SU-DHL-6 (cell line): ENCODE measurements around the gene DERL3.

Source experiments
- H2AFZ ChIP-seq: fragments of 200-600 bp; sonication (generic); 2 replicates; pipeline ENCODE4 v1.6.1; 2014; ENCODE audit warnings: low read depth, mild to moderate bottlenecking, moderate library complexity, mixed read lengths, antibody characterized with exemption, low read length; ENCODE audit not compliant: severe bottlenecking
- H3F3A ChIP-seq: fragments of 200-600 bp; shearing (Covaris generic); 2 replicates; pipeline ENCODE4 v1.6.0; 2016; ENCODE audit warnings: antibody characterized with exemption, mild to moderate bottlenecking; ENCODE audit not compliant: insufficient read depth
- H3K27ac ChIP-seq: fragments of 200-600 bp; sonication (generic); 2 replicates; pipeline ENCODE4 v1.5.1; 2016; ENCODE audit warnings: low read depth, mild to moderate bottlenecking, low read length, moderate library complexity, mixed read lengths
- H3K27me3 ChIP-seq: fragments of 200-600 bp; sonication (generic), shearing (Covaris generic); 2 replicates; pipeline ENCODE4 v1.6.0; 2014; ENCODE audit warnings: mild to moderate bottlenecking, low read length
- H3K36me3 ChIP-seq: fragments of 200-600 bp; sonication (generic); 2 replicates; pipeline ENCODE4 v1.6.1; 2014; ENCODE audit warnings: mild to moderate bottlenecking, low read length, mixed read lengths
- H3K4me2 ChIP-seq: fragments of 300-600, 200-600 bp; shearing (Covaris generic), sonication (generic); 2 replicates; pipeline ENCODE4 v1.6.0; 2014; ENCODE audit warnings: low read length, low read depth, mild to moderate bottlenecking; ENCODE audit not compliant: poor library complexity, severe bottlenecking
- H3K4me3 ChIP-seq: fragments of 200-600 bp; sonication (generic); 2 replicates; pipeline ENCODE4 v1.5.1; 2014; ENCODE audit warnings: antibody characterized with exemption, low read length, mild to moderate bottlenecking, mixed read lengths; ENCODE audit not compliant: insufficient read depth, poor library complexity, severe bottlenecking
- H3K79me2 ChIP-seq: fragments of 200-600 bp; sonication (generic); 2 replicates; pipeline ENCODE4 v1.6.1; 2014; ENCODE audit warnings: mild to moderate bottlenecking, low read length, moderate library complexity; ENCODE audit not compliant: insufficient read depth
- H3K9ac ChIP-seq: fragments of 200-600 bp; sonication (generic); 2 replicates; pipeline ENCODE4 v1.7.0; 2014; ENCODE audit warnings: mild to moderate bottlenecking, low read length
- H3K9me2 ChIP-seq: fragments of 200-600 bp; sonication (generic); replicated peaks from 2 replicates; pipeline ENCODE4 v1.6.1; 2014; ENCODE audit warnings: low read length; ENCODE audit not compliant: insufficient read depth
- H3K9me3 ChIP-seq: fragments of 200-600 bp; sonication (generic); 2 replicates; pipeline ENCODE4 v1.6.1; 2014; ENCODE audit warnings: low read length, mixed read lengths; ENCODE audit not compliant: insufficient read depth
- H4K20me1 ChIP-seq: fragments of 200-600 bp; sonication (generic); 2 replicates; pipeline ENCODE4 v1.6.1; 2014; ENCODE audit warnings: low read depth, mild to moderate bottlenecking, antibody characterized with exemption, low read length, moderate library complexity, mixed read lengths
- EZH2phosphoT487 ChIP-seq: fragments of 200-600 bp; sonication (generic), shearing (Covaris generic); conservative IDR thresholded peaks from 2 replicates; pipeline ENCODE4 v1.6.1; 2018; ENCODE audit warnings: mild to moderate bottlenecking, antibody characterized with exemption, low read length, moderate library complexity, mixed read lengths
- TF ChIP-seq, protein P1 (sequence below): fragments of 200-600 bp; sonication (generic); IDR thresholded peaks from one replicate; pipeline ENCODE4 v1.5.1; 2017; ENCODE audit warnings: antibody characterized with exemption, mild to moderate bottlenecking, low read length, moderate library complexity; ENCODE audit not compliant: insufficient read depth, poor library complexity, severe bottlenecking

Gene DERL3

GRCh38 chr22:23823331-23823791 lies 15.4 kb downstream of the DERL3 start:
- TF ChIP-seq, protein P1, sequence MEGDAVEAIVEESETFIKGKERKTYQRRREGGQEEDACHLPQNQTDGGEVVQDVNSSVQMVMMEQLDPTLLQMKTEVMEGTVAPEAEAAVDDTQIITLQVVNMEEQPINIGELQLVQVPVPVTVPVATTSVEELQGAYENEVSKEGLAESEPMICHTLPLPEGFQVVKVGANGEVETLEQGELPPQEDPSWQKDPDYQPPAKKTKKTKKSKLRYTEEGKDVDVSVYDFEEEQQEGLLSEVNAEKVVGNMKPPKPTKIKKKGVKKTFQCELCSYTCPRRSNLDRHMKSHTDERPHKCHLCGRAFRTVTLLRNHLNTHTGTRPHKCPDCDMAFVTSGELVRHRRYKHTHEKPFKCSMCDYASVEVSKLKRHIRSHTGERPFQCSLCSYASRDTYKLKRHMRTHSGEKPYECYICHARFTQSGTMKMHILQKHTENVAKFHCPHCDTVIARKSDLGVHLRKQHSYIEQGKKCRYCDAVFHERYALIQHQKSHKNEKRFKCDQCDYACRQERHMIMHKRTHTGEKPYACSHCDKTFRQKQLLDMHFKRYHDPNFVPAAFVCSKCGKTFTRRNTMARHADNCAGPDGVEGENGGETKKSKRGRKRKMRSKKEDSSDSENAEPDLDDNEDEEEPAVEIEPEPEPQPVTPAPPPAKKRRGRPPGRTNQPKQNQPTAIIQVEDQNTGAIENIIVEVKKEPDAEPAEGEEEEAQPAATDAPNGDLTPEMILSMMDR: no peak
- peaks cover 2% of the 10 kb centered on the region for H3K36me3 ChIP-seq

DNA sequence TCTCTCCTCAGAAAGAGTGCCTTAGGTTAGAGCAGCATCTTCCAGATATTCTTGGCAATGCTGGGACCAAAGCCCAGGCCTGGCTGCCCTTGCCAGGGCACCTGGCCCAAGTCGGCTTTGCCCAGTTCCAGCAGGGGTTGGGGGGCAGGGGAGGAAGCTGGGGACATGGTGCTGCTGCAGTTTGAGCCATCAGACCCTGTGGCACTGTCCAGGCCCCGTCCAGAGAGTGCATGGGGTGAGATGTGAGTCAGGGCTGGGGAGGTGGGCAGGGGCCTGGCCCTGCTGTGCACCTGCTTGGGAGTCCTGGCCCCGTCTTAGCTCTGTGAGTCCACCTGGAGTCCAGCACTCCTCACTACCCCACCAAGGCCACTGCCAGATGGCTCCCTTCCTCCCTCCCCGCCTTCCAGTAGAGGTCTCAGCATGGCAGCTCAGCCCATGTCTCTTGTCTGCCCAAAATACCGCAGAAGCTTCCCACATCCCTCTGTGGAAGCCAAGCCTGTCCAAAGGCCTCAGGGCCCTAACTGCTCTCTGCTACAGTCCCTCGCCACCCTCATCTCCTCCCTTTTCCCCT lies 16.6 kb downstream of the DERL3 start:
- H3K36me3 ChIP-seq: peaks cover 3% of the 10 kb centered on the region
- H3K27me3 ChIP-seq: no peaks in the 10 kb centered on the region
- no peaks in the 10 kb centered on the region for H3K9me3 ChIP-seq
- TF ChIP-seq, protein P1: no peak
- no peak for TF ChIP-seq EZH2phosphoT487
- 0 out of 2 replicates have a peak, but pooled peaks cover 3% of the 10 kb centered on the region for H3F3A ChIP-seq
- no peak overlapping the region for H3K4me3 ChIP-seq
- H3K9ac ChIP-seq: no peak overlapping the region
- no peak overlapping the region for H3K27ac ChIP-seq
- H4K20me1 ChIP-seq: no peaks in the 10 kb centered on the region
- H3K9me2 ChIP-seq: no peaks in the 10 kb centered on the region
- H2AFZ ChIP-seq: no peak overlapping the region
- H3K79me2 ChIP-seq: peaks cover 23% of the 10 kb centered on the region
- H3K4me2 ChIP-seq: no peak overlapping the region

More at GRCh38 chr22:23823331-23823791, 15.4 kb downstream of the DERL3 start:
- Histone ChIP-seq H2AFZ (no peak overlapping the region), H3K4me3 (no peak overlapping the region), H3K9me2 (no peaks in the 10 kb centered on the region), H3K27ac (no peak overlapping the region), H4K20me1 (no peaks in the 10 kb centered on the region), H3K79me2 (peaks cover 24% of the 10 kb centered on the region), H3K27me3 (no peaks in the 10 kb centered on the region), H3K9me3 (no peaks in the 10 kb centered on the region), H3K9ac (no peak overlapping the region), H3F3A (0 out of 2 replicates have a peak, but pooled peaks cover 2% of the 10 kb centered on the region), H3K4me2 (no peak overlapping the region)

GRCh38 chr22:23820748-23821211 lies 18.0 kb downstream of the DERL3 start:
- peaks cover 3% of the 10 kb centered on the region for H3K36me3 ChIP-seq
- H3K4me2 ChIP-seq: no peak overlapping the region
- 0 out of 2 replicates have a peak, but pooled peaks cover 3% of the 10 kb centered on the region for H3F3A ChIP-seq
- no peak overlapping the region for H3K27ac ChIP-seq
- no peak overlapping the region for H3K4me3 ChIP-seq
- no peaks in the 10 kb centered on the region for H3K9me2 ChIP-seq
- no peaks in the 10 kb centered on the region for H3K9me3 ChIP-seq
- TF ChIP-seq, protein P1: no peak
- no peak for TF ChIP-seq EZH2phosphoT487
- H3K27me3 ChIP-seq: no peaks in the 10 kb centered on the region
- H2AFZ ChIP-seq: no peak overlapping the region
- H4K20me1 ChIP-seq: no peaks in the 10 kb centered on the region
- H3K79me2 ChIP-seq: peaks cover 33% of the 10 kb centered on the region
- no peak overlapping the region for H3K9ac ChIP-seq
